Liver (tissue), 9 donors: Measurements from ENCODE around the gene CCDC82. TPM values are rescaled to one million over a fixed set of nuclear protein-coding genes. Genes with fewer than 3 reads are reported as not detected.

Source experiments
- DNase-seq: peaks from one replicate; pipeline ENCODE4 v3.0.0-alpha.2; 2017; ENCODE audit warnings: low spot score
- H3K27ac ChIP-seq, 2 donors: one replicate each; pipeline ENCODE4 v1.7.0; 2013; ENCODE audit warnings: inconsistent platforms in 2 of 2, low read length in 2 of 2, control low read depth in 1 of 2, low read depth in 1 of 2, mild to moderate bottlenecking in 1 of 2
- H3K27me3 ChIP-seq, 4 donors: one replicate each; pipeline versions ENCODE4 v1.6.1 to v1.7.0; 2013; ENCODE audit warnings: low read length in 3 of 4, inconsistent platforms in 1 of 4, mild to moderate bottlenecking in 1 of 4, moderate library complexity in 1 of 4; ENCODE audit not compliant: control insufficient read depth in 4 of 4, insufficient read depth in 4 of 4
- H3K36me3 ChIP-seq, 4 donors: one replicate each; pipeline versions ENCODE4 v1.6.1 to v1.7.0; 2013; ENCODE audit warnings: low read length in 3 of 4, mild to moderate bottlenecking in 3 of 4, low read depth in 1 of 4, moderate library complexity in 1 of 4; ENCODE audit not compliant: control insufficient read depth in 4 of 4, insufficient read depth in 3 of 4
- H3K4me1 ChIP-seq, 4 donors: one replicate each; pipeline versions ENCODE4 v1.6.1 to v1.7.0; 2013; ENCODE audit warnings: low read length in 3 of 4, mild to moderate bottlenecking in 3 of 4, moderate library complexity in 1 of 4; ENCODE audit not compliant: control insufficient read depth in 4 of 4, insufficient read depth in 4 of 4
- H3K4me3 ChIP-seq, 3 donors: one replicate each; pipeline versions ENCODE4 v1.6.1 to v1.7.0; 2013; ENCODE audit warnings: low read length in 3 of 3, control low read depth in 1 of 3, low read depth in 1 of 3, mild to moderate bottlenecking in 1 of 3
- H3K9ac ChIP-seq, 2 donors: one replicate each; pipeline ENCODE4 v1.7.0; 2013; ENCODE audit warnings: low read length in 2 of 2, mild to moderate bottlenecking in 2 of 2, moderate library complexity in 2 of 2, control low read depth in 1 of 2, low read depth in 1 of 2
- H3K9me3 ChIP-seq, 4 donors: one replicate each; pipeline versions ENCODE4 v1.6.1 to v1.7.0; 2013; ENCODE audit warnings: low read length in 3 of 4; ENCODE audit not compliant: control insufficient read depth in 4 of 4
- ATF3 ChIP-seq: IDR thresholded peaks from 2 replicates; pipeline ENCODE4 v1.6.1; 2016; ENCODE audit warnings: antibody characterized with exemption
- CTCF ChIP-seq: fragments of 150-350 bp; IDR thresholded peaks from 2 replicates; pipeline ENCODE4 v1.5.1; 2017; ENCODE audit warnings: improper control_type of control experiment, low read depth, low read length; ENCODE audit not compliant: missing input control
- EGR1 ChIP-seq, 2 donors: IDR thresholded peaks; 2 replicates each; pipeline ENCODE4 v1.6.1; 2016 to 2018; ENCODE audit warnings: antibody characterized with exemption in 2 of 2, low read depth in 2 of 2
- FOXA1 ChIP-seq: IDR thresholded peaks from 2 replicates; pipeline ENCODE4 v1.6.1; 2016; ENCODE audit warnings: antibody characterized with exemption
- FOXA2 ChIP-seq: IDR thresholded peaks from 2 replicates; pipeline ENCODE4 v1.6.1; 2016; ENCODE audit warnings: antibody characterized with exemption
- GABPA ChIP-seq, 2 donors: IDR thresholded peaks in 1 of 2; conservative IDR thresholded peaks in 1 of 2; 2 replicates each; pipeline ENCODE4 v1.6.1; 2016; ENCODE audit warnings: antibody characterized with exemption in 2 of 2, mild to moderate bottlenecking in 1 of 2, moderate library complexity in 1 of 2
- HNF4A ChIP-seq, 2 donors: conservative IDR thresholded peaks; 2 replicates each; pipeline ENCODE4 v1.6.1; 2016; ENCODE audit warnings: antibody characterized with exemption in 2 of 2, mild to moderate bottlenecking in 2 of 2
- HNF4G ChIP-seq: IDR thresholded peaks from 2 replicates; pipeline ENCODE4 v1.6.1; 2016; ENCODE audit warnings: antibody characterized with exemption
- JUND ChIP-seq, 2 donors: IDR thresholded peaks; 2 replicates each; pipeline ENCODE4 v1.6.1; 2016; ENCODE audit warnings: antibody characterized with exemption in 2 of 2
- MAX ChIP-seq: IDR thresholded peaks from 2 replicates; pipeline ENCODE4 v1.6.1; 2016; ENCODE audit warnings: antibody characterized with exemption
- NR2F2 ChIP-seq: IDR thresholded peaks from 2 replicates; pipeline ENCODE4 v1.6.1; 2016; ENCODE audit warnings: antibody characterized with exemption
- RAD21 ChIP-seq, 2 donors: IDR thresholded peaks; 2 replicates each; pipeline ENCODE4 v1.6.1; 2016; ENCODE audit warnings: antibody characterized with exemption in 2 of 2, mild to moderate bottlenecking in 2 of 2
- RXRA ChIP-seq, 2 donors: IDR thresholded peaks; 2 replicates each; pipeline ENCODE4 v1.6.1; 2017 to 2018; ENCODE audit warnings: antibody characterized with exemption in 2 of 2, mild to moderate bottlenecking in 1 of 2
- SP1 ChIP-seq: IDR thresholded peaks from 2 replicates; pipeline ENCODE4 v1.6.1; 2018; ENCODE audit warnings: antibody characterized with exemption, mild to moderate bottlenecking
- YY1 ChIP-seq: IDR thresholded peaks from 2 replicates; pipeline ENCODE4 v1.6.1; 2016; ENCODE audit warnings: antibody characterized with exemption, mild to moderate bottlenecking
- WGBS: extraction: QIAGEN DNeasy Blood & Tissue Kit; methylation state at CpG from one replicate; pipeline ENCODE4 v1.1.7; 2013; 5-methylcytosine and 5-hydroxymethylcytosine counted together
- polyA plus RNA-seq, 2 donors: library from polyadenylated mRNA; stranded (reverse) in 1 of 2; unstranded in 1 of 2; fragments of 200-250 nt in 1 of 2; fragments of >200 nt in 1 of 2; fragmentation: Nextera tagmentation in 1 of 2; extraction: Ambion mirVana in 1 of 2; gene quantifications; one replicate each; pipeline versions ENCODE4 v1.2.1 to v1.2.3, GENCODE V29; 2013 to 2015
- total RNA-seq, 2 donors: library from RNA; depleted of rRNA; stranded (reverse); fragments of >200 nt; gene quantifications; one replicate each; pipeline ENCODE4 v1.2.3, GENCODE V29; 2014
- TF ChIP-seq, protein P1 (sequence below): IDR thresholded peaks from 2 replicates; pipeline ENCODE4 v1.6.1; 2016; ENCODE audit warnings: antibody characterized with exemption
- donor health status: healthy.
- donor health status: healthy.
- donor health status: healthy.
- donor health status: healthy.
- donor health status: healthy.

Gene CCDC82
- total and polyA plus RNA-seq, 4 donors: 4.5 to 14.5 (median 11.0) TPM

- Histone ChIP-seq H3K9ac (no peak overlapping the region), H3K4me3 (no peak overlapping the region), H3K27ac (peak overlapping the region; percentile 62 to 74), H3K27me3 (no peaks in the 10 kb centered on the region), H3K4me1 (peaks cover 2 to 18% (median 6%) of the 10 kb centered on the region in 4 donors), H3K36me3 (no peaks in the 10 kb centered on the region), H3K9me3 (no peaks in the 10 kb centered on the region)
- TF ChIP-seq GABPA (IDR thresholded peaks at IDR 0.05 in 1 of 2, conservative IDR thresholded peaks at IDR 0.05 in 1 of 2) (no peak), NR2F2 (no peak), JUND (IDR thresholded peaks at IDR 0.05) (no peak), RAD21 (IDR thresholded peaks at IDR 0.05) (no peak), FOXA2 (no peak), HNF4A (conservative IDR thresholded peaks at IDR 0.05) (no peak), YY1 (no peak), ATF3 (no peak), RXRA (IDR thresholded peaks at IDR 0.05) (no peak), FOXA1 (no peak), HNF4G (no peak), MAX (no peak)
- 82% methylated on average over 4 of the region's 4 CpGs for WGBS
- DNase-seq: no peak
These were observed 49.2 kb downstream of the CCDC82 start for GRCh38 chr11:96340555-96340885.

DNA sequence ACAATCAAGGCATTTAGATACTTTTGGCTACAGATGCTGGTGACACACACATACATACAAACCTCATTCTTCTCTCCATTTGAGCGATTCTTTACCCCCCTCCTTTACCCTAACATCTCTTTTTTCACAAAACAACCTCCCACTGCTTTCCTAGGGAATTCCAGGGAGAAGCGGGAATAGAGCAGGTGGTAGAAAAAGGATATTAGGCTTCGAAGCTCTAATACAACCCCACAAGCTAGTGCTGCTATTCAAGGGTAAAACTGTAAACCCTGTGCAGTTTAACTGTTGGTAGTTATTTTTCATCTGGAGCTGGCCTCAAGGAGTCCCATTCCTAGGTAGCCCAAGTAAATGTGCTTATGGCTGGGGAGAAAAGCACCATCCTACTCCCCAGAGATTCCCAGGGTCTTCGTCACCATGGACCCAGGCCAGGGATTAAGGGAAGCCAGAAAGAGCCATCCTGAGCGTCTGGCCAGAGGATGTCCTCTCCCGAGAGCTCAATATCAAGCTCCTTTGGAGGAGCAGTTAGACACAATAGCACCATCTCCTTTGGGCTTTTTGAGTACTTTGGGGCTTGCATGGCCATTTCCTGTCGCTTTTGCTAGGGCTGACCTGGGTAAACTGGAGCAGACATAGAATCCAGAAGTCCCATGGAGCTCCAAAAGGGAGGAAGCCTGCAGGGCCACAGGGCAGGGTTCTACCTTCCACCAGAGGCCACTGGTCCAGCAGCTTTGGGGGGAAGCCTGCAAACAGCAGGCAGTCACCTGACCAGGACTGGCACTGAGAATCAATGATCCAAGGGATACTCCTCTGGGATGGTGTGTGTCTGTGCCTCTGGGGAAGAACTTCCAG, 49.8 kb downstream of the CCDC82 start:
- no peak overlapping the region for H3K9ac ChIP-seq
- H3K36me3 ChIP-seq: no peaks in the 10 kb centered on the region
- TF ChIP-seq, protein P1, sequence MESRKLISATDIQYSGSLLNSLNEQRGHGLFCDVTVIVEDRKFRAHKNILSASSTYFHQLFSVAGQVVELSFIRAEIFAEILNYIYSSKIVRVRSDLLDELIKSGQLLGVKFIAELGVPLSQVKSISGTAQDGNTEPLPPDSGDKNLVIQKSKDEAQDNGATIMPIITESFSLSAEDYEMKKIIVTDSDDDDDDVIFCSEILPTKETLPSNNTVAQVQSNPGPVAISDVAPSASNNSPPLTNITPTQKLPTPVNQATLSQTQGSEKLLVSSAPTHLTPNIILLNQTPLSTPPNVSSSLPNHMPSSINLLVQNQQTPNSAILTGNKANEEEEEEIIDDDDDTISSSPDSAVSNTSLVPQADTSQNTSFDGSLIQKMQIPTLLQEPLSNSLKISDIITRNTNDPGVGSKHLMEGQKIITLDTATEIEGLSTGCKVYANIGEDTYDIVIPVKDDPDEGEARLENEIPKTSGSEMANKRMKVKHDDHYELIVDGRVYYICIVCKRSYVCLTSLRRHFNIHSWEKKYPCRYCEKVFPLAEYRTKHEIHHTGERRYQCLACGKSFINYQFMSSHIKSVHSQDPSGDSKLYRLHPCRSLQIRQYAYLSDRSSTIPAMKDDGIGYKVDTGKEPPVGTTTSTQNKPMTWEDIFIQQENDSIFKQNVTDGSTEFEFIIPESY: no peak
- TF ChIP-seq CTCF (no peak), NR2F2 (no peak), SP1 (no peak), RAD21 (IDR thresholded peaks at IDR 0.05) (no peak), EGR1 (IDR thresholded peaks at IDR 0.05; ENCODE audit: low read depth in 2 of 2) (no peak), FOXA2 (no peak), JUND (IDR thresholded peaks at IDR 0.05) (no peak), HNF4G (no peak), HNF4A (conservative IDR thresholded peaks at IDR 0.05) (no peak)
- peaks cover 2 to 18% (median 6%) of the 10 kb centered on the region in 4 donors for H3K4me1 ChIP-seq
- no peak for DNase-seq
- H3K9me3 ChIP-seq: no peaks in the 10 kb centered on the region
- peak overlapping the region; percentile 62 to 74 for H3K27ac ChIP-seq
- H3K27me3 ChIP-seq: no peaks in the 10 kb centered on the region
- 78% methylated on average over 7 of the region's 7 CpGs for WGBS
- H3K4me3 ChIP-seq: no peak overlapping the region
